Measurements from ENCODE around the gene NF2. TPM values are rescaled to one million over a fixed set of nuclear protein-coding genes. Genes with fewer than 3 reads are reported as not detected.
"Not testable (repeated sequence)": the region's sequence is repeated elsewhere in the genome, so short reads cannot be mapped to it uniquely, and the experiment has no call there.

The NF2 gene
- total RNA-seq, 1 donor from 2014 or later: 35.4 TPM

GRCh38 chr22:29581799-29582198 is 21.6 kb upstream of the NF2 start:
- Mint-ChIP-seq H3K36me3 (ENCODE audit: unreplicated experiment) (no peaks in the 10 kb centered on the region), H3K27me3 (ENCODE audit: unreplicated experiment) (peaks cover 4% of the 10 kb centered on the region), H3K4me3 (ENCODE audit: unreplicated experiment) (peak overlapping the region; percentile 85), H3K9me3 (ENCODE audit: unreplicated experiment) (peaks cover 5% of the 10 kb centered on the region), H3K4me1 (ENCODE audit: low read depth, unreplicated experiment) (peaks cover 3% of the 10 kb centered on the region), H3K27ac (ENCODE audit: unreplicated experiment) (no peak overlapping the region)
- DNase-seq: no peak
- TF ChIP-seq CTCF (IDR thresholded peaks at IDR 0.05; ENCODE audit: partially characterized antibody, unreplicated experiment): no peak

DNA sequence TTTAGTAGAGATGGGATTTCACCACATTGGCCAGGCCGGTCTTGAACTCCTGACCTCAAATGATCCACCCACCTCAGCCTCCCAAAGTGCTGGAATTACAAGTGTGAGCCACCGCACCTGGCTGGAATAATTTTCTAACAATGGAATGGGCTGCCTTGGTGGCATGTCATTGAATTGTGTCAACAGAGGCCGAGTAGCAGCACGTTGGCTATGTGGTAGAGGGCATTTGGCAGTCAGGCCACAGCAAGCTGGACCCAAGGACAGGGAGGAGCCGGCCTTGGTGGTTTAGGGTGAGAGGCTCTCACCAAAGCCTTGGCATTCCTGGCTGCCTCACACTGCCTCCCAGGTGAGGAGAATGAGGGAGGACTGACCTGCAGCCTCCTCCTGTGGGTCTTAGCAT is 18.5 kb upstream of the NF2 start:
- Mint-ChIP-seq H3K4me3 (ENCODE audit: unreplicated experiment) (no peak overlapping the region), H3K27ac (ENCODE audit: unreplicated experiment) (no peak overlapping the region), H3K9me3 (ENCODE audit: unreplicated experiment) (peaks cover 3% of the 10 kb centered on the region), H3K36me3 (ENCODE audit: unreplicated experiment) (no peaks in the 10 kb centered on the region), H3K4me1 (ENCODE audit: low read depth, unreplicated experiment) (peaks cover under 1% of the 10 kb centered on the region), H3K27me3 (ENCODE audit: unreplicated experiment) (peaks cover 4% of the 10 kb centered on the region)
- no peak for DNase-seq
- TF ChIP-seq CTCF (IDR thresholded peaks at IDR 0.05; ENCODE audit: partially characterized antibody, unreplicated experiment): no peak

GRCh38 chr22:29586193-29586705 is 17.2 kb upstream of the NF2 start:
- H3K27ac Mint-ChIP-seq (ENCODE audit: unreplicated experiment); H3K4me1 Mint-ChIP-seq (ENCODE audit: low read depth, unreplicated experiment); H3K27me3 Mint-ChIP-seq (ENCODE audit: unreplicated experiment); DNase-seq; H3K4me3 Mint-ChIP-seq (ENCODE audit: unreplicated experiment); H3K9me3 Mint-ChIP-seq (ENCODE audit: unreplicated experiment); H3K36me3 Mint-ChIP-seq (ENCODE audit: unreplicated experiment): not testable (repeated sequence)

GRCh38 chr22:29587938-29588699 is 15.3 kb upstream of the NF2 start:
- no peaks in the 10 kb centered on the region for H3K4me1 Mint-ChIP-seq (ENCODE audit: low read depth, unreplicated experiment)
- peaks cover 1% of the 10 kb centered on the region for H3K27me3 Mint-ChIP-seq (ENCODE audit: unreplicated experiment)
- no peaks in the 10 kb centered on the region for H3K9me3 Mint-ChIP-seq (ENCODE audit: unreplicated experiment)
- no peak overlapping the region for H3K27ac Mint-ChIP-seq (ENCODE audit: unreplicated experiment)
- H3K4me3 Mint-ChIP-seq (ENCODE audit: unreplicated experiment): no peak overlapping the region
- no peak for DNase-seq
- no peak for TF ChIP-seq CTCF (IDR thresholded peaks at IDR 0.05; ENCODE audit: partially characterized antibody, unreplicated experiment)
- H3K36me3 Mint-ChIP-seq (ENCODE audit: unreplicated experiment): no peaks in the 10 kb centered on the region

- DNase-seq: no peak
- Mint-ChIP-seq H3K27me3 (ENCODE audit: unreplicated experiment) (peaks cover 5% of the 10 kb centered on the region), H3K4me1 (ENCODE audit: low read depth, unreplicated experiment) (no peaks in the 10 kb centered on the region), H3K27ac (ENCODE audit: unreplicated experiment) (no peak overlapping the region), H3K9me3 (ENCODE audit: unreplicated experiment) (no peaks in the 10 kb centered on the region), H3K4me3 (ENCODE audit: unreplicated experiment) (no peak overlapping the region), H3K36me3 (ENCODE audit: unreplicated experiment) (peaks cover 9% of the 10 kb centered on the region)
- no peak for TF ChIP-seq CTCF (IDR thresholded peaks at IDR 0.05; ENCODE audit: partially characterized antibody, unreplicated experiment)
These were observed 9.5 kb upstream of the NF2 start for GRCh38 chr22:29593923-29594322.

DNA sequence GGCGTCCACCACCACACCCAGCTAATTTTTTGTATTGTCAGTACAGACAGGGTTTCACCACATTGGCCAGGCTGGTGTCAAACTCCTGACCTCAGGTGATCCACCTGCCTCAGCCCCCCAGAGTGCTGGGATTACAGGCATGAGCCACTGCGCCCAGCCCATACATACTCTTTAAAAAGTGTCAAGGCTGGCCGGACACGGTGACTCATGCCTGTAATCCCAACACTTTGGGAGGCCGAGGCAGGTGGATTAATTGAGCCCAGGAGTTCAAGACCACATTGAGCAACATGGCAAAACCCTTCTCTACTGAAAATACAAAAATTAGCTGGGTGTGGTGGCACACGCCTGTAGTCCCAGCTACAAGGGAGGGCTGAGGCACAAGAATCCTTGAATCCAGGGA is 9.0 kb upstream of the NF2 start:
- H3K9me3 Mint-ChIP-seq (ENCODE audit: unreplicated experiment); H3K36me3 Mint-ChIP-seq (ENCODE audit: unreplicated experiment); H3K27me3 Mint-ChIP-seq (ENCODE audit: unreplicated experiment): not testable (repeated sequence)

More for the DNA sequence above, 9.0 kb upstream of the NF2 start:
- DNase-seq; H3K27ac Mint-ChIP-seq (ENCODE audit: unreplicated experiment); H3K4me3 Mint-ChIP-seq (ENCODE audit: unreplicated experiment); H3K4me1 Mint-ChIP-seq (ENCODE audit: low read depth, unreplicated experiment): not testable (repeated sequence)

Measured in glutamatergic neuron (in vitro differentiated cells).